ENCODE results near the gene SUSD1. TPM values are rescaled to one million over a fixed set of nuclear protein-coding genes. Genes with fewer than 3 reads are reported as not detected.

SUSD1 gene
- polyA plus RNA-seq, 1 of the 3 experiments (the other 2 are of a cell fraction) = 8.2 TPM

DNA sequence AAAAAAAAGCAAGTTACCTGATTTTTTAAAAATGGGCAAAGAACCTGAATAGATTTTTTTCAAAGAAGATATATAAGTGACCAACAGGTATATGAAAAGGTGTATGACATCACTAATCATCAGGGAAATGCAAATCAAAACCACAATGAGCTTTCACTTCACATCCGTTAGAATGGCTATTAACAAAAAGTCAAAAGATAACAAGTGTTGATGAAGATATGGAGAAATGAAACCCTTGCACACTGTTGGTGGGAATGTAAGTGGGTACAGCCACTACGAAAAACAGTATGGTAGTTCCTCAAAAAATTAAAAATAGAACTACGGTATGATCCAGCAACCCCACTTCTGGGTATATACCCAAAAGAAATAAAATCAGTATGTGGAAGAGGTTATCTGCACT, 143.7 kb downstream of the SUSD1 start:
- H2AFZ ChIP-seq (ENCODE audit: low read depth) = no peak overlapping the region
- POLR2A ChIA-PET = interaction anchor here (0.7 kb wide), 1 partner anchor 40 kb away, joined by 7 read pairs; no protein-coding TSS in a partner anchor
- no peaks in the 10 kb centered on the region for H3K27me3 ChIP-seq (ENCODE audit: insufficient read depth)
- H3K4me2 ChIP-seq = no peak overlapping the region
- H4K20me1 ChIP-seq (ENCODE audit: insufficient read depth) = no peaks in the 10 kb centered on the region
- peaks cover 0 to 24% of the 10 kb centered on the region in 2 experiments for H3K4me1 ChIP-seq (ENCODE audit: control insufficient read depth in 1 of 2, insufficient read depth in 2 of 2, low read depth in 1 of 2, low read length in 1 of 2)
- no peak overlapping the region for H3K4me3 ChIP-seq (ENCODE audit: low read depth in 2 of 2, low read length in 1 of 2)
- peaks cover 13% of the 10 kb centered on the region for H3F3A ChIP-seq (replicated peaks; ENCODE audit: insufficient read depth)
- H3K9me3 ChIP-seq = no peaks in the 10 kb centered on the region
- CTCF ChIA-PET = no interaction called here
- no peak for DNase-seq
- no peaks in the 10 kb centered on the region for H3K9me2 ChIP-seq
- H3K36me3 ChIP-seq (replicated peaks in 1 of 2; ENCODE audit: control insufficient read depth in 1 of 2, insufficient read depth in 2 of 2, low read length in 1 of 2) = no peaks in the 10 kb centered on the region
- WGBS (ENCODE audit: low lambda C conversion rate) = 76% methylated on average over 3 of the region's 3 CpGs
- no peak overlapping the region for H3K9ac ChIP-seq
- H3K27ac ChIP-seq (ENCODE audit: low read depth in 2 of 2, low read length in 1 of 2) = no peak overlapping the region
- no peaks in the 10 kb centered on the region for H3K79me2 ChIP-seq (ENCODE audit: insufficient read depth)
- TF ChIP-seq, protein P1, sequence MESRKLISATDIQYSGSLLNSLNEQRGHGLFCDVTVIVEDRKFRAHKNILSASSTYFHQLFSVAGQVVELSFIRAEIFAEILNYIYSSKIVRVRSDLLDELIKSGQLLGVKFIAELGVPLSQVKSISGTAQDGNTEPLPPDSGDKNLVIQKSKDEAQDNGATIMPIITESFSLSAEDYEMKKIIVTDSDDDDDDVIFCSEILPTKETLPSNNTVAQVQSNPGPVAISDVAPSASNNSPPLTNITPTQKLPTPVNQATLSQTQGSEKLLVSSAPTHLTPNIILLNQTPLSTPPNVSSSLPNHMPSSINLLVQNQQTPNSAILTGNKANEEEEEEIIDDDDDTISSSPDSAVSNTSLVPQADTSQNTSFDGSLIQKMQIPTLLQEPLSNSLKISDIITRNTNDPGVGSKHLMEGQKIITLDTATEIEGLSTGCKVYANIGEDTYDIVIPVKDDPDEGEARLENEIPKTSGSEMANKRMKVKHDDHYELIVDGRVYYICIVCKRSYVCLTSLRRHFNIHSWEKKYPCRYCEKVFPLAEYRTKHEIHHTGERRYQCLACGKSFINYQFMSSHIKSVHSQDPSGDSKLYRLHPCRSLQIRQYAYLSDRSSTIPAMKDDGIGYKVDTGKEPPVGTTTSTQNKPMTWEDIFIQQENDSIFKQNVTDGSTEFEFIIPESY (IDR thresholded peaks at IDR 0.05; ENCODE audit: borderline replicate concordance, low read depth) = no peak
- TF ChIP-seq, protein P2, sequence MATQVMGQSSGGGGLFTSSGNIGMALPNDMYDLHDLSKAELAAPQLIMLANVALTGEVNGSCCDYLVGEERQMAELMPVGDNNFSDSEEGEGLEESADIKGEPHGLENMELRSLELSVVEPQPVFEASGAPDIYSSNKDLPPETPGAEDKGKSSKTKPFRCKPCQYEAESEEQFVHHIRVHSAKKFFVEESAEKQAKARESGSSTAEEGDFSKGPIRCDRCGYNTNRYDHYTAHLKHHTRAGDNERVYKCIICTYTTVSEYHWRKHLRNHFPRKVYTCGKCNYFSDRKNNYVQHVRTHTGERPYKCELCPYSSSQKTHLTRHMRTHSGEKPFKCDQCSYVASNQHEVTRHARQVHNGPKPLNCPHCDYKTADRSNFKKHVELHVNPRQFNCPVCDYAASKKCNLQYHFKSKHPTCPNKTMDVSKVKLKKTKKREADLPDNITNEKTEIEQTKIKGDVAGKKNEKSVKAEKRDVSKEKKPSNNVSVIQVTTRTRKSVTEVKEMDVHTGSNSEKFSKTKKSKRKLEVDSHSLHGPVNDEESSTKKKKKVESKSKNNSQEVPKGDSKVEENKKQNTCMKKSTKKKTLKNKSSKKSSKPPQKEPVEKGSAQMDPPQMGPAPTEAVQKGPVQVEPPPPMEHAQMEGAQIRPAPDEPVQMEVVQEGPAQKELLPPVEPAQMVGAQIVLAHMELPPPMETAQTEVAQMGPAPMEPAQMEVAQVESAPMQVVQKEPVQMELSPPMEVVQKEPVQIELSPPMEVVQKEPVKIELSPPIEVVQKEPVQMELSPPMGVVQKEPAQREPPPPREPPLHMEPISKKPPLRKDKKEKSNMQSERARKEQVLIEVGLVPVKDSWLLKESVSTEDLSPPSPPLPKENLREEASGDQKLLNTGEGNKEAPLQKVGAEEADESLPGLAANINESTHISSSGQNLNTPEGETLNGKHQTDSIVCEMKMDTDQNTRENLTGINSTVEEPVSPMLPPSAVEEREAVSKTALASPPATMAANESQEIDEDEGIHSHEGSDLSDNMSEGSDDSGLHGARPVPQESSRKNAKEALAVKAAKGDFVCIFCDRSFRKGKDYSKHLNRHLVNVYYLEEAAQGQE (IDR thresholded peaks at IDR 0.05; ENCODE audit: low read depth, low read length) = no peak
- TF ChIP-seq SMC3 (IDR thresholded peaks at IDR 0.05; ENCODE audit: low read depth, low read length) (no peak), MXI1 (IDR thresholded peaks at IDR 0.05; ENCODE audit: low read depth, low read length) (no peak), RAD21 (IDR thresholded peaks at IDR 0.05; ENCODE audit: low read length) (no peak), NRF1 (IDR thresholded peaks at IDR 0.05; ENCODE audit: low read depth, low read length) (no peak)
- TF ChIP-seq, protein P3, sequence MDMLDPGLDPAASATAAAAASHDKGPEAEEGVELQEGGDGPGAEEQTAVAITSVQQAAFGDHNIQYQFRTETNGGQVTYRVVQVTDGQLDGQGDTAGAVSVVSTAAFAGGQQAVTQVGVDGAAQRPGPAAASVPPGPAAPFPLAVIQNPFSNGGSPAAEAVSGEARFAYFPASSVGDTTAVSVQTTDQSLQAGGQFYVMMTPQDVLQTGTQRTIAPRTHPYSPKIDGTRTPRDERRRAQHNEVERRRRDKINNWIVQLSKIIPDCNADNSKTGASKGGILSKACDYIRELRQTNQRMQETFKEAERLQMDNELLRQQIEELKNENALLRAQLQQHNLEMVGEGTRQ (IDR thresholded peaks at IDR 0.05; ENCODE audit: borderline replicate concordance, low read depth, low read length) = no peak
- TF ChIP-seq, protein P4, sequence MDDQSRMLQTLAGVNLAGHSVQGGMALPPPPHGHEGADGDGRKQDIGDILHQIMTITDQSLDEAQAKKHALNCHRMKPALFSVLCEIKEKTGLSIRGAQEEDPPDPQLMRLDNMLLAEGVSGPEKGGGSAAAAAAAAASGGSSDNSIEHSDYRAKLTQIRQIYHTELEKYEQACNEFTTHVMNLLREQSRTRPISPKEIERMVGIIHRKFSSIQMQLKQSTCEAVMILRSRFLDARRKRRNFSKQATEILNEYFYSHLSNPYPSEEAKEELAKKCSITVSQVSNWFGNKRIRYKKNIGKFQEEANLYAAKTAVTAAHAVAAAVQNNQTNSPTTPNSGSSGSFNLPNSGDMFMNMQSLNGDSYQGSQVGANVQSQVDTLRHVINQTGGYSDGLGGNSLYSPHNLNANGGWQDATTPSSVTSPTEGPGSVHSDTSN (IDR thresholded peaks at IDR 0.05) = no peak

Measured in SK-N-SH (cell line).